GM19397 (cell line): ENCODE measurements around the gene FAT1.

Experiments
- ATAC-seq: cut with Tn5 transposase; IDR thresholded peaks from one replicate; pipeline ENCODE4 v1.9.1; 2021; ENCODE audit warnings: mild to moderate bottlenecking, moderate library complexity; ENCODE audit not compliant: unreplicated experiment

The FAT1 gene

GRCh38 chr4:186570193-186570996 is 153.3 kb downstream of the FAT1 start:
- no peak for ATAC-seq

- no peak for ATAC-seq
Measured at GRCh38 chr4:186569533-186570192, 154.0 kb downstream of the FAT1 start.

- no peak for ATAC-seq
Measured at GRCh38 chr4:186566068-186566467, 157.6 kb downstream of the FAT1 start.

- no peak for ATAC-seq
Measured at GRCh38 chr4:186563761-186564160, 159.9 kb downstream of the FAT1 start.

GRCh38 chr4:186561748-186562147 is 161.9 kb downstream of the FAT1 start:
- ATAC-seq = no peak

GRCh38 chr4:186560647-186561046 is 163.0 kb downstream of the FAT1 start:
- ATAC-seq = no peak

GRCh38 chr4:186557486-186557885 is 166.2 kb downstream of the FAT1 start:
- ATAC-seq = no peak

- no peak for ATAC-seq
Measured at GRCh38 chr4:186557061-186557460, 166.6 kb downstream of the FAT1 start.

- no peak for ATAC-seq
Measured at GRCh38 chr4:186554914-186555827, 168.5 kb downstream of the FAT1 start, which contains the start of gene MTNR1A. Gene MTNR1A (minus strand): TSS chr4:186555567. CDS start chr4:186555365, 202 bp downstream.

- no peak for ATAC-seq
Measured at GRCh38 chr4:186554539-186554913, 169.1 kb downstream of the FAT1 start.

- no peak for ATAC-seq
Measured at GRCh38 chr4:186553717-186554116, 169.9 kb downstream of the FAT1 start.

GRCh38 chr4:186551849-186552248 is 171.8 kb downstream of the FAT1 start:
- no peak for ATAC-seq

GRCh38 chr4:186545436-186545835 is 178.2 kb downstream of the FAT1 start:
- no peak for ATAC-seq

GRCh38 chr4:186543206-186543605 is 180.4 kb downstream of the FAT1 start:
- no peak for ATAC-seq

GRCh38 chr4:186541801-186542200 is 181.9 kb downstream of the FAT1 start:
- ATAC-seq = no peak

- ATAC-seq = no peak
Measured at GRCh38 chr4:186537843-186538521, 185.7 kb downstream of the FAT1 start.
